HepG2 (cell line): ENCODE results near the gene USP40. TPM values are rescaled to one million over a fixed set of nuclear protein-coding genes. Genes with fewer than 3 reads are reported as not detected.
A peak's percentile ranks its signal among the peaks of the same experiment; 100 is the strongest.

Experiments
- ATAC-seq: fragments of 200-7000 bp; cut with Tn5 transposase; 3 replicates; pipeline ENCODE4 v1.9.1; 2020; ENCODE audit warnings: mild to moderate bottlenecking, moderate library complexity
- BruUV-seq: library from RNA; stranded (reverse); fragments of 400-500 nt; replicated peaks from 2 replicates; lab custom pipeline; 2021; lab: Mats Ljungman, UMichigan
- CTCF ChIA-PET: fragments of 300-600 bp; formaldehyde crosslinking; extraction: SDS; loops from one replicate; lab custom pipeline; 2021; ENCODE audit warnings: low total read pairs, inconsistent platforms, low intra/inter-chr PET ratio; lab: Yijun Ruan, JAX
- POLR2A ChIA-PET: fragments of 350-600 bp; sonication (Branson Sonifier 250); formaldehyde crosslinking; loops from one replicate; lab custom pipeline; 2020; ENCODE audit warnings: antibody characterized with exemption, inconsistent platforms; lab: Yijun Ruan, JAX
- DNase-seq: peaks from one replicate; pipeline ENCODE4 v3.0.0-alpha.2; 2015; ENCODE audit warnings: low spot score
- FAIRE-seq: peaks from 3 replicates; lab custom pipeline; 2011; peaks lifted over from hg19 to GRCh38; lab: Jason Lieb, UNC
- H2AFZ ChIP-seq: one replicate; pipeline ENCODE4 v1.6.1; 2011; ENCODE audit warnings: low read length, inconsistent platforms
- H3K27ac ChIP-seq: fragments of 300-600 bp; 3 replicates; pipeline ENCODE4 v1.8.0; 2011; ENCODE audit warnings: mixed run types, mild to moderate bottlenecking, mixed read lengths, low read length, inconsistent platforms; ENCODE audit not compliant: insufficient read depth; ENCODE audit errors: extremely low read length
- H3K27me3 ChIP-seq, 2 experiments: fragments of 200-600 bp in 1 of 2; 2 replicates in 1 of 2; 3 replicates in 1 of 2; pipeline versions ENCODE4 v1.6.0 to v1.8.0; 2011; ENCODE audit warnings: low read length in 2 of 2, mild to moderate bottlenecking in 2 of 2, moderate library complexity in 2 of 2, inconsistent platforms in 1 of 2; ENCODE audit not compliant: insufficient read depth in 2 of 2, control insufficient read depth in 1 of 2
- H3K36me3 ChIP-seq, 2 experiments: fragments of 200-600 bp in 1 of 2; replicated peaks in 1 of 2; 2 replicates in 1 of 2; 3 replicates in 1 of 2; pipeline versions ENCODE4 v1.5.1 to v1.8.0; 2011; ENCODE audit warnings: low read length in 2 of 2, inconsistent platforms in 1 of 2; ENCODE audit not compliant: insufficient read depth in 2 of 2, control insufficient read depth in 1 of 2
- H3K4me1 ChIP-seq: 2 replicates; pipeline ENCODE4 v1.5.1; 2012; ENCODE audit warnings: low read length, inconsistent platforms; ENCODE audit not compliant: insufficient read depth
- H3K4me2 ChIP-seq: 2 replicates; pipeline ENCODE4 v1.6.0; 2011; ENCODE audit warnings: low read depth, low read length, inconsistent platforms
- H3K4me3 ChIP-seq, 3 experiments: fragments of 200-600 bp in 1 of 3; sonication (generic), shearing (Covaris generic) in 1 of 3; replicated peaks in 1 of 3; 2 replicates each; pipeline ENCODE4 v1.5.1; 2011 to 2016; ENCODE audit warnings: low read length in 3 of 3, inconsistent platforms in 2 of 3, low read depth in 2 of 3, mild to moderate bottlenecking in 2 of 3, control low read depth in 1 of 3, mixed read lengths in 1 of 3; ENCODE audit not compliant: insufficient read depth in 1 of 3
- H3K79me2 ChIP-seq: one replicate; pipeline ENCODE4 v1.6.1; 2011; ENCODE audit warnings: low read length, inconsistent platforms; ENCODE audit not compliant: insufficient read depth
- H3K9ac ChIP-seq: 2 replicates; pipeline ENCODE4 v1.6.0; 2011; ENCODE audit warnings: mild to moderate bottlenecking, low read depth, low read length, inconsistent platforms; ENCODE audit not compliant: insufficient read depth
- H3K9me3 ChIP-seq: 2 replicates; pipeline ENCODE4 v1.5.1; 2012; ENCODE audit warnings: mild to moderate bottlenecking, low read length
- H4K20me1 ChIP-seq: 2 replicates; pipeline ENCODE4 v1.6.0; 2011; ENCODE audit warnings: inconsistent platforms, mild to moderate bottlenecking, low read length, moderate library complexity; ENCODE audit not compliant: insufficient read depth
- ARID3A ChIP-seq: IDR thresholded peaks from 2 replicates; pipeline ENCODE4 v1.6.1; 2012; ENCODE audit warnings: low read depth, low read length, improper control_type of control experiment
- ARNT2 ChIP-seq: sonication (generic); formaldehyde crosslinking; IDR thresholded peaks from 2 replicates; pipeline ENCODE4 v1.8.0; 2022; ENCODE audit warnings: mild to moderate bottlenecking, low read depth, missing genetic modification reagents, moderate library complexity
- ATF6 ChIP-seq: sonication (generic); formaldehyde crosslinking; conservative IDR thresholded peaks from 2 replicates; pipeline ENCODE4 v1.4.0; 2020; ENCODE audit warnings: missing genetic modification reagents
- SPEN ChIP-seq: sonication (generic); formaldehyde crosslinking; IDR thresholded peaks from 2 replicates; pipeline ENCODE4 v1.5.1; 2020; ENCODE audit warnings: low read depth, mild to moderate bottlenecking, missing genetic modification reagents
- TCF12 ChIP-seq, 2 experiments: fragments of 450-650 bp in 1 of 2; sonication (generic) in 1 of 2; formaldehyde crosslinking in 1 of 2; IDR thresholded peaks; 2 replicates each; pipeline versions ENCODE4 v1.6.1 to v1.8.0; 2017 to 2022; ENCODE audit warnings: antibody characterized with exemption in 1 of 2, mild to moderate bottlenecking in 1 of 2, missing genetic modification reagents in 1 of 2, moderate library complexity in 1 of 2
- WGBS: methylation state at CpG from one replicate; pipeline ENCODE4 v1.1.6; 2017; ENCODE audit warnings: low lambda C conversion rate; 5-methylcytosine and 5-hydroxymethylcytosine counted together
- in situ Hi-C: cut with HindIII; loops from 2 replicates; pipeline ENCODE4 v1.10.0; 2017; ENCODE audit warnings: low pct_unique_long_range_greater_than_20kb; ENCODE audit not compliant: extremely low pct_ligation_motif_present
- intact Hi-C: fragments of 100-400 bp; cut with micrococcal nuclease; formaldehyde crosslinking; loops from one replicate; pipeline ENCODE4 v1.10.0; 2022; ENCODE audit not compliant: unreplicated experiment
- polyA plus RNA-seq, 8 experiments: library from polyadenylated mRNA; depleted of rRNA in 3 of 8; stranded (reverse) in 7 of 8; unstranded in 1 of 8; fragments of >200 nt; fragmentation: Illumina TruSeq in 4 of 8; extraction: Trizol in 4 of 8; gene quantifications; 2 replicates each; pipeline versions ENCODE4 v1.2.1 to v1.2.3, GENCODE V29; 2011 to 2016; ENCODE audit warnings: low read depth in 4 of 8, missing spikeins in 1 of 8, mixed read lengths in 1 of 8; ENCODE audit not compliant: insufficient read depth in 1 of 8
- total RNA-seq, 5 experiments: library from RNA; depleted of rRNA; stranded (reverse); fragments of >200 nt; fragmentation: Illumina TruSeq; extraction: Trizol; gene quantifications; 2 replicates each; pipeline ENCODE4 v1.2.3, GENCODE V29; 2016; ENCODE audit warnings: low read depth in 1 of 5

Gene USP40
- total and polyA plus RNA-seq, 2 of the 13 experiments (the other 11 are each of a cell fraction or from before 2014, with no cell fraction given), result 41.0 to 46.3 TPM

DNA sequence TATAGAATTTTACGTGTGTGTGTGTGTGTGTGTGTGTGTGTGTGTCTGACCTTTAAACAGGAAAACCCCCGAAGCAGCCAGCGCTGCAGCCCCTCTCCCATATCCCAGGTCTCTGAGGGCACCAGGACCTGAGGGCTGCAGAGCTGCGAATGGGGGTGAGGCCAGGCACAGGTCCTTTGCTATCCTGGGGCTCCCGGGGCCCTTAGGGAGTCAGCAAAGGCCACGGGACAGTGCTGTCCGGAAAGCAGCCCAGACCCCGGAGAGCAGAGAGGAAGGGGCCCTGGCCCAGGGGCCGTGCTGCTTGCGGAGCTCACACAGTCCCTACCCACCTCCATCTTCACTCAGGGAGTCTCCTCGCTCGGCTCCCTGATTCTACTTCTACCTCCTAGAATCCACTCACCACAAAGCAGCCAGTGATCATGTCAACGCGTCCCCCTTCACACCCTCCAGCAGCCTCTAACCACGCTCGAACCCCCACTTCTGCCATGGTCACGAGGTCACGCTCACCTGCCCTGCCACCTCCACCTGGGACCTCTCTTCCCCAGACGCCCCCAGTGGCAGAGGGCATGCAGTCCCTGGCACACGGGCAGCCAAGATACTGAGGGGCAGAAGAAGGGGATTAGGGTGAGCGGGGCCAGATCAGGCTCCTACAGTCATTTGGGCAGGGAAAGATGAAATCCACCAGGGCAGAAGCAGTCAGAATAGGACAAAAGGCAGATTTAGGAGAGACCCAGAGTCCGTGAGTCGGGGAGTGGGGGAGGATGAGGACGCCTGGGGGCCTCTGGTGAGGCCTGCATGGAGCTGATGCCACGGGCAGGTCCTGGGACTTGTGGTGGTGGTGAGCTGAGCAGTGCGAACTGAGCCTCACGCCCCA, 86.7 kb downstream of the USP40 start:
- CTCF ChIA-PET, result no interaction called here
- Histone ChIP-seq H3K4me1 (no peaks in the 10 kb centered on the region), H3K79me2 (no peaks in the 10 kb centered on the region), H3K4me2 (no peak overlapping the region), H3K4me3 (no peak overlapping the region), H2AFZ (no peak overlapping the region), H3K9me3 (no peaks in the 10 kb centered on the region), H3K27me3 (no peaks in the 10 kb centered on the region), H3K27ac (no peak overlapping the region), H3K36me3 (peaks cover 19 to 36% of the 10 kb centered on the region in 2 experiments; a peak in 4 of 5 replicates), H4K20me1 (no peaks in the 10 kb centered on the region), H3K9ac (no peak overlapping the region)
- TF ChIP-seq ARNT2 (no peak), ATF6 (no peak), TCF12 (IDR thresholded peaks at IDR 0.05) (no peak), TCF12 (CRISPR knock-in tag; IDR thresholded peaks at IDR 0.05) (no peak), ARID3A (no peak), SPEN (CRISPR knock-in tag) (no peak)
- in situ Hi-C loops (no loop called here), intact Hi-C loops (loop anchor here (2.0 kb wide), 1 partner anchor 231 kb away; no protein-coding TSS in a partner anchor)
- no peak for FAIRE-seq
- no peak for DNase-seq
- no TSS peak for BruUV-seq
- WGBS, result 95% methylated on average over 24 of the region's 27 CpGs
- peak; percentile 10; the same call in 2 of the 3 replicates for ATAC-seq
- POLR2A ChIA-PET, result no interaction called here
